ENCODE results near the gene NCK2.

GRCh38 chr2:105777506-105778055, 32.9 kb downstream of the NCK2 start:
- TF ChIP-seq CTCF (IDR thresholded peaks at IDR 0.05) = no peak
- no peak for TF ChIP-seq POLR2A (IDR thresholded peaks at IDR 0.05)

Data from esophagus squamous epithelium (tissue), 4 donors.